GM19099 (cell line): Measurements from ENCODE around the gene NRXN2.

ENCODE experiments used
- POLR2A ChIP-seq: IDR thresholded peaks from 3 replicates; pipeline ENCODE4 v1.6.1; 2011; ENCODE audit warnings: low read depth; ENCODE audit not compliant: insufficient read length; ENCODE audit errors: extremely low read depth

The NRXN2 gene

GRCh38 chr11:64653388-64653973, 69.5 kb downstream of the NRXN2 start:
- TF ChIP-seq POLR2A, result no peak

DNA sequence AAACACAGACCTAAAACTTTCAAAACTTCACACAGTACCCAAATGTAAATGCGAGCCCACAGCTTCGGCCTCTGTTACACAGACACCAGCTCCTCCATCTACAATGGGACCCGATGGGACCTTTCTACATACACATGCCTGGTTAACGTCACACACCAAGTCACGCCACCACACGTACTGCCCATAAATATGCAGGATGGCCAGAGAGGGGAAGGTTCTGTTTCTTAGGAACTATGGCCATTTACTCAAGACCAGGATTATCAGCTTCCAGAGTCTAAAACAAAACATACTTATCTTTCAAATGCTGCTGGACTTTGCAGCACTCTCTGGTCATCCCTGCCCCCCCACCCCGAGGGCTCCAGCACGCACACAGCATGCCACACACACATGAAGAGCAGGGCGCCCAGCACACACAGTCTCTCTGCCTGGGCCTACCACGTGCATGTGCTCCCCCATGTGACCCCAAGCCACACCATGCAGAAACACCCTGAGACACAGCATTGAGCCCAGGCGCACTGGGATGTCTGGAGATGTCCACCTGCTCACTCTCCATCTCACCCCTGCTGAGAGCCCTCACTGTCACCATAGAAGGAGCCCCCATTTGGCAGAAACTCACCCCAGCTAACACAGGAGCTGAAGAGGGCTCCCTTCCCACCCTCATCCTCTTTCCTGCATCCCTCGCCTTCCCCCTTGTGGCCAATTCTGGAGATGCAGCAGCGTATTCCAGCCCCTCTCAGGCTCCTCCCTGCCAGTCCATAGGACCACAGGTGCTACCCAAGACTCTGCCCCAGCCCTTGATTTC, 70.2 kb downstream of the NRXN2 start:
- TF ChIP-seq POLR2A, result no peak

DNA sequence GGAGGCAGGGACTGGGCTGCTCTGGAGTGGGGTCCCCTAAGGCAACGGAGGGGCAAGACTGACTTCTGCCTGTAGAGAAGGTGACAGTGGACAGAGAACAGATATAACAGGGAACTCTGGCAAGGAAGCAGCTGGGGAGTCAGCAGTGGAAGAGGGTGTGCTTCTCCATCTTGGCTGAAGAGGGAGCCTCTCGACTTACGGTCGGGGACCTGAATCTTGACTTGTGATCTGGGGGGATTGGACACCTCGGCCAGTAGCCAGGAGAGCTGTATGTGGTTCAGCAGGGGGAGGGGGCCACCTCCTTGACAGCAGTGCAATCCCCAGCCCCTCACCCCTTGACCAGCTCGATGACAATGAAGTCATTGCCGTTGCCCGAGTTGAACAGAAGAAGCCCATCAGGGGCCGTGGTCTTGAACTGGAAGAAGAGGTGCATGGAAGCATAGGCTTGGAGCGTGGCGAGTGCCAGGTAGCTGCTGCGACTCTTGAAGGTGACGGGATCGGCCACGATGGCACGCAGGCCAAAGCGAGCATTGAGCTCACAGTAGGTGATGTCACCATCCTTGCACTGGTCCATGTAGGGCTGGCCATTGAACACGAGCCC, 72.0 kb downstream of the NRXN2 start:
- no peak for TF ChIP-seq POLR2A

- TF ChIP-seq POLR2A, result no peak
These were observed 73.7 kb downstream of the NRXN2 start for GRCh38 chr11:64649291-64649697.

- no peak for TF ChIP-seq POLR2A
These were observed 74.4 kb downstream of the NRXN2 start for GRCh38 chr11:64648551-64648950.

DNA sequence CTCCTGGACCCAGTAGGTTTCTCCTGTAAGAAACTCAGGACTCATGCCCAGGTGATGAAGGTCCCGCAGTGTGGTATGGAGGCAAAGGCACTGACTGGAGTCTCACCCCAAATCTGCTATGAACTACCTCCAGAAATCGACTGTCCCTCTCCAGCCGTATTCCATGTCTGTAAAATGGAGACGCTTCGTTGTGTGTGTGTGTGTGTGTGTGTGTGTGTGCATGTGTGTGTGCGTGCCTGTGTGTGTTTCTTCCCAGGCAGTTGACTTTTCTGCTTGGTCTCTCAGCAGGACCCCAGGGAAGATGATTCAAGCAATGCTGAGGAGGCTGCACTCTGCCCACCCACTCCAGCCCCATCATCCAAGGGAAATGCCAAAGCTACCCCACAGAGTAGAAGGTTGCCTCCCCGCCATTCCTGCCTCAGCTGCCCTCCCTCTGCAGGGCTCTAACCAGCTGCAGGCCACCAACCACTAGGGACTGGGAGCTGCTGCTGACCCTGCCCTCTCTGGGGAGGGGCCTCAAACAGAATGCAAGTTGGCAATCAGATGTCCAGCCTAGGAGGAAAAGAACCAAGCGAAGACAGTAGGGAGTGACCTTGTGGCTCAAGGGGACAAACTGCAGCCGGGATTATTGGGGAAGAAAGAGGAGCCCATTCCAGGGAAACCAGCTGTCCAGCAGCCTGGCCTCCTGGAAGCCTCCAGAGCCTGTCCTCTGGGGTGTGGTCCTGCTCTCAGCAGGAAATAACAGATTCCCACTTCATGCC, 75.8 kb downstream of the NRXN2 start:
- TF ChIP-seq POLR2A, result no peak

DNA sequence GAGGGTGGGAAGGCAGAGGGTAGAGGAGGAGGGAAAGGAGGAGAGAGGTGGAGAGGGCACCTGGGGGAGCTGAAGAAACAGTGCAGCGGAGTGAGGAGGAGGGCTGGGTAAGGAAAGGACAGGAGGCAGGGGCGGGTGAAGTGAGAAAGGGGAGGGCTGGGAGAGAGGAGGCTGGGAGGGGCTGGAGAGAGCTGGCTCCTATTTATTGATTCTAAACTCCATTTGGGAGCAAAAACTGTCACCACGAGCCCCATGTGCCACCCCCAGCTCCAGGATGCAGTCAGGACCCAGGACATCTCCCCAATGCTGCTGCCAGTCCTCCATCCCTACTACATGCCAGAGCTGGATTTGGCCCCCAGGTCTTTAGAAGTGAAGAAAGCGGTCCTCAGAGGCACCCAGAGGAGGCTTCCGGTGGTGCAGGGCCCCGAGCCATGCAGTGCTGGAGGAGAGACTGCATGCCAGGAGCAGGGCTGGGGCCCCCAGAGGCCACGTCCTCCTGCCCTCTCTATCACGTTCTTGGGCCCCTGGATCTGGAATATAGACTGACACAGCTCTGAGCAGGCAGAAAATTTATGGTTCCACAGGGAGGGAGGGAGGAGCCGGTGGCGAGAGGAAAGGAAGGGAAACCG, 78.2 kb downstream of the NRXN2 start:
- TF ChIP-seq POLR2A, result no peak

GRCh38 chr11:64643920-64644646, 78.9 kb downstream of the NRXN2 start:
- TF ChIP-seq POLR2A, result no peak

- no peak for TF ChIP-seq POLR2A
These were observed 79.6 kb downstream of the NRXN2 start for GRCh38 chr11:64643256-64643881.

DNA sequence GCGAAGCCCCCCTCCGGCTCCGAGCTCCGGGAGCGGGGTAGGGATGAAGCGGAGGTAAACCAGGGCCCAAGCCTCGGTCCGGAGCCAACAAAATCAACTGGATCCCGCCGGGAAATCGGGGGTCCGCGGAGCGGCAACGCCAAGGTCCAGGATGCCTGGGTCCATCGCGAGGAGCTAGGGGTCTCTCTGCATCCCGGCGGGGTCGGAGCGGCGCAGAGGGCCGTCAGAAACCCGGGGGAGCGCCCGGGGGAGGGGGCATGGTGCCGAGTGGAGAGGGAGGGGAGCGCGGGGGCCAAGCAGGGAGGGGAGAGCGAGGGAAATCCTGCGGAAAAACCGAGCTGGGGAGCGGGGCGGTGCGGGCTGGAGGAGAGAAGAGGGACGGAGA, 80.1 kb downstream of the NRXN2 start:
- TF ChIP-seq POLR2A, result no peak

- TF ChIP-seq POLR2A, result no peak
These were observed 80.6 kb downstream of the NRXN2 start for GRCh38 chr11:64642418-64642735.

- no peak for TF ChIP-seq POLR2A
These were observed 81.2 kb downstream of the NRXN2 start for GRCh38 chr11:64641596-64642417.

DNA sequence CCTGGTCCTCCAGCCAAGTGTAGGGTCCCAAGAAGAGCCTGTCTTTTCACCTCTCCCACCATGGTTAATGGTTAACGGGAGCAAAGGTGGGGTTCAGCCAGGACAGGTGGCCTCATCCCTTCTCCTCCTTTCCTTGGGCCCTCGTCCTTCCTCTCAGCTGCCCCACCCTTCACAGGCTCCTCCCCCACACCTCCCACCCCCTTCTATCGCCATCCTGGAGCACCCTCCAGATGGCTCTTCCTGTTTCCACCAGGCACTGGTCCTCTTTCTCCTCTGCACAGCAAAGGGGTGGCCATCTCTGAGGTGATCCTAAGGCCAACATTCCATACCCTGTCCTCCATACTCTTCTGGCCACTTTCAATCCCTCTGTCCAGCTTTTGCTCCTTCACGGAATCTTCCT, 83.1 kb downstream of the NRXN2 start:
- no peak for TF ChIP-seq POLR2A
